SK-N-SH (cell line): ENCODE measurements around the gene ATG4C.

Source experiments
- FOXM1 ChIP-seq: IDR thresholded peaks from 2 replicates; pipeline ENCODE4 v1.4.0; 2012; ENCODE audit warnings: low read depth, mild to moderate bottlenecking
- RAD21 ChIP-seq: IDR thresholded peaks from 2 replicates; pipeline ENCODE4 v1.6.1; 2012; ENCODE audit warnings: mild to moderate bottlenecking, low read length
- RFX5 ChIP-seq: IDR thresholded peaks from 2 replicates; pipeline ENCODE4 v1.6.1; 2012; ENCODE audit warnings: mild to moderate bottlenecking, improper control_type of control experiment, low read length
- SMC3 ChIP-seq: IDR thresholded peaks from 2 replicates; pipeline ENCODE4 v1.6.1; 2012; ENCODE audit warnings: low read depth, low read length, improper control_type of control experiment
- TF ChIP-seq, protein P1 (sequence below): IDR thresholded peaks from 2 replicates; pipeline ENCODE4 v1.6.1; 2012; ENCODE audit warnings: mild to moderate bottlenecking, low read depth, low read length, moderate library complexity
- TF ChIP-seq, protein P2 (sequence below): fragments of 200-600 bp; sonication (generic); IDR thresholded peaks from 2 replicates; pipeline ENCODE4 v1.6.1; 2017; ENCODE audit warnings: antibody characterized with exemption, mild to moderate bottlenecking, moderate library complexity

DNA sequence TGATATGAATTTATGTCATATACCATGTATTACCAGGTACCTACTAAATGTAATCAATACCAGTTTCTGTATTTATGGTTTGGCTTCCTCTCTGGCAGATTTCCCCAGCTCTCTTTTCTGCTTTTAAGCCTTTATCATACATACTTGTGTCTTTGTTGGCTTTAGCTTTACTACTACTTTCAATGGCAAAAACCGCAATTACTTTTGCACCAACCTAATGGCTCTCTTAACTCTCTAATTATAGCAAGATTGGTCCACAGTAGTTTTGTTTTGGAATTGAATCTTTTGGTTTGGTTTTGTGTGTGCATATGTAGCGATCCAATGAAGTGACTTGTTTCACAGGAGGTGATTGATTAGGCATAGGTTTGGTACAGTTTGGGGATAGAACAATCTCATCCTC is 93.6 kb downstream of the ATG4C start:
- no peak for TF ChIP-seq RFX5
- TF ChIP-seq, protein P1, sequence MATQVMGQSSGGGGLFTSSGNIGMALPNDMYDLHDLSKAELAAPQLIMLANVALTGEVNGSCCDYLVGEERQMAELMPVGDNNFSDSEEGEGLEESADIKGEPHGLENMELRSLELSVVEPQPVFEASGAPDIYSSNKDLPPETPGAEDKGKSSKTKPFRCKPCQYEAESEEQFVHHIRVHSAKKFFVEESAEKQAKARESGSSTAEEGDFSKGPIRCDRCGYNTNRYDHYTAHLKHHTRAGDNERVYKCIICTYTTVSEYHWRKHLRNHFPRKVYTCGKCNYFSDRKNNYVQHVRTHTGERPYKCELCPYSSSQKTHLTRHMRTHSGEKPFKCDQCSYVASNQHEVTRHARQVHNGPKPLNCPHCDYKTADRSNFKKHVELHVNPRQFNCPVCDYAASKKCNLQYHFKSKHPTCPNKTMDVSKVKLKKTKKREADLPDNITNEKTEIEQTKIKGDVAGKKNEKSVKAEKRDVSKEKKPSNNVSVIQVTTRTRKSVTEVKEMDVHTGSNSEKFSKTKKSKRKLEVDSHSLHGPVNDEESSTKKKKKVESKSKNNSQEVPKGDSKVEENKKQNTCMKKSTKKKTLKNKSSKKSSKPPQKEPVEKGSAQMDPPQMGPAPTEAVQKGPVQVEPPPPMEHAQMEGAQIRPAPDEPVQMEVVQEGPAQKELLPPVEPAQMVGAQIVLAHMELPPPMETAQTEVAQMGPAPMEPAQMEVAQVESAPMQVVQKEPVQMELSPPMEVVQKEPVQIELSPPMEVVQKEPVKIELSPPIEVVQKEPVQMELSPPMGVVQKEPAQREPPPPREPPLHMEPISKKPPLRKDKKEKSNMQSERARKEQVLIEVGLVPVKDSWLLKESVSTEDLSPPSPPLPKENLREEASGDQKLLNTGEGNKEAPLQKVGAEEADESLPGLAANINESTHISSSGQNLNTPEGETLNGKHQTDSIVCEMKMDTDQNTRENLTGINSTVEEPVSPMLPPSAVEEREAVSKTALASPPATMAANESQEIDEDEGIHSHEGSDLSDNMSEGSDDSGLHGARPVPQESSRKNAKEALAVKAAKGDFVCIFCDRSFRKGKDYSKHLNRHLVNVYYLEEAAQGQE: no peak
- TF ChIP-seq, protein P2, sequence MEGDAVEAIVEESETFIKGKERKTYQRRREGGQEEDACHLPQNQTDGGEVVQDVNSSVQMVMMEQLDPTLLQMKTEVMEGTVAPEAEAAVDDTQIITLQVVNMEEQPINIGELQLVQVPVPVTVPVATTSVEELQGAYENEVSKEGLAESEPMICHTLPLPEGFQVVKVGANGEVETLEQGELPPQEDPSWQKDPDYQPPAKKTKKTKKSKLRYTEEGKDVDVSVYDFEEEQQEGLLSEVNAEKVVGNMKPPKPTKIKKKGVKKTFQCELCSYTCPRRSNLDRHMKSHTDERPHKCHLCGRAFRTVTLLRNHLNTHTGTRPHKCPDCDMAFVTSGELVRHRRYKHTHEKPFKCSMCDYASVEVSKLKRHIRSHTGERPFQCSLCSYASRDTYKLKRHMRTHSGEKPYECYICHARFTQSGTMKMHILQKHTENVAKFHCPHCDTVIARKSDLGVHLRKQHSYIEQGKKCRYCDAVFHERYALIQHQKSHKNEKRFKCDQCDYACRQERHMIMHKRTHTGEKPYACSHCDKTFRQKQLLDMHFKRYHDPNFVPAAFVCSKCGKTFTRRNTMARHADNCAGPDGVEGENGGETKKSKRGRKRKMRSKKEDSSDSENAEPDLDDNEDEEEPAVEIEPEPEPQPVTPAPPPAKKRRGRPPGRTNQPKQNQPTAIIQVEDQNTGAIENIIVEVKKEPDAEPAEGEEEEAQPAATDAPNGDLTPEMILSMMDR: no peak
- no peak for TF ChIP-seq SMC3
- no peak for TF ChIP-seq RAD21
- no peak for TF ChIP-seq FOXM1
